ENCODE data around the gene LYRM1. TPM values are rescaled to one million over a fixed set of nuclear protein-coding genes. Genes with fewer than 3 reads are reported as not detected.

The LYRM1 gene
- total and polyA plus RNA-seq, 2 experiments from 2014 or later = 18.7 to 24.8 TPM

DNA sequence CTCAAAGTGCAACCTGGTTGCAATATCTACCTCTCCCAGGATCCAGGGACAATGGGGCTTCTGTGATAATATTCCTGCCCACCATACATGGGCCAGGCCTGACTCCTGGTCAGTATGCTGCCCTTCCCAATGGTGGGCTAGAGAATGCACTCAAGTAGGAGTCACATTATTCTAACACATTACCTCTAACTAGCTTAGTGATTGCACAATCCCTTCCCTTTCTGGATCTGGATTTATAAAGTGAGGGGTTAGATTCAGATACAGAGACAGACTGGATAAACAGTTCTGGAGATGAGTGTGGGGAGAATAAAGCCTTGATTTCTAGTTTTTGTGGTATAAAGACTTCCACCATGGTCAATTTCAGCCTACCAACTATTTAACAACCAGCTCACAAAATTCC lies 33.0 kb downstream of the LYRM1 start (continued):
- TF ChIP-seq, protein P1, sequence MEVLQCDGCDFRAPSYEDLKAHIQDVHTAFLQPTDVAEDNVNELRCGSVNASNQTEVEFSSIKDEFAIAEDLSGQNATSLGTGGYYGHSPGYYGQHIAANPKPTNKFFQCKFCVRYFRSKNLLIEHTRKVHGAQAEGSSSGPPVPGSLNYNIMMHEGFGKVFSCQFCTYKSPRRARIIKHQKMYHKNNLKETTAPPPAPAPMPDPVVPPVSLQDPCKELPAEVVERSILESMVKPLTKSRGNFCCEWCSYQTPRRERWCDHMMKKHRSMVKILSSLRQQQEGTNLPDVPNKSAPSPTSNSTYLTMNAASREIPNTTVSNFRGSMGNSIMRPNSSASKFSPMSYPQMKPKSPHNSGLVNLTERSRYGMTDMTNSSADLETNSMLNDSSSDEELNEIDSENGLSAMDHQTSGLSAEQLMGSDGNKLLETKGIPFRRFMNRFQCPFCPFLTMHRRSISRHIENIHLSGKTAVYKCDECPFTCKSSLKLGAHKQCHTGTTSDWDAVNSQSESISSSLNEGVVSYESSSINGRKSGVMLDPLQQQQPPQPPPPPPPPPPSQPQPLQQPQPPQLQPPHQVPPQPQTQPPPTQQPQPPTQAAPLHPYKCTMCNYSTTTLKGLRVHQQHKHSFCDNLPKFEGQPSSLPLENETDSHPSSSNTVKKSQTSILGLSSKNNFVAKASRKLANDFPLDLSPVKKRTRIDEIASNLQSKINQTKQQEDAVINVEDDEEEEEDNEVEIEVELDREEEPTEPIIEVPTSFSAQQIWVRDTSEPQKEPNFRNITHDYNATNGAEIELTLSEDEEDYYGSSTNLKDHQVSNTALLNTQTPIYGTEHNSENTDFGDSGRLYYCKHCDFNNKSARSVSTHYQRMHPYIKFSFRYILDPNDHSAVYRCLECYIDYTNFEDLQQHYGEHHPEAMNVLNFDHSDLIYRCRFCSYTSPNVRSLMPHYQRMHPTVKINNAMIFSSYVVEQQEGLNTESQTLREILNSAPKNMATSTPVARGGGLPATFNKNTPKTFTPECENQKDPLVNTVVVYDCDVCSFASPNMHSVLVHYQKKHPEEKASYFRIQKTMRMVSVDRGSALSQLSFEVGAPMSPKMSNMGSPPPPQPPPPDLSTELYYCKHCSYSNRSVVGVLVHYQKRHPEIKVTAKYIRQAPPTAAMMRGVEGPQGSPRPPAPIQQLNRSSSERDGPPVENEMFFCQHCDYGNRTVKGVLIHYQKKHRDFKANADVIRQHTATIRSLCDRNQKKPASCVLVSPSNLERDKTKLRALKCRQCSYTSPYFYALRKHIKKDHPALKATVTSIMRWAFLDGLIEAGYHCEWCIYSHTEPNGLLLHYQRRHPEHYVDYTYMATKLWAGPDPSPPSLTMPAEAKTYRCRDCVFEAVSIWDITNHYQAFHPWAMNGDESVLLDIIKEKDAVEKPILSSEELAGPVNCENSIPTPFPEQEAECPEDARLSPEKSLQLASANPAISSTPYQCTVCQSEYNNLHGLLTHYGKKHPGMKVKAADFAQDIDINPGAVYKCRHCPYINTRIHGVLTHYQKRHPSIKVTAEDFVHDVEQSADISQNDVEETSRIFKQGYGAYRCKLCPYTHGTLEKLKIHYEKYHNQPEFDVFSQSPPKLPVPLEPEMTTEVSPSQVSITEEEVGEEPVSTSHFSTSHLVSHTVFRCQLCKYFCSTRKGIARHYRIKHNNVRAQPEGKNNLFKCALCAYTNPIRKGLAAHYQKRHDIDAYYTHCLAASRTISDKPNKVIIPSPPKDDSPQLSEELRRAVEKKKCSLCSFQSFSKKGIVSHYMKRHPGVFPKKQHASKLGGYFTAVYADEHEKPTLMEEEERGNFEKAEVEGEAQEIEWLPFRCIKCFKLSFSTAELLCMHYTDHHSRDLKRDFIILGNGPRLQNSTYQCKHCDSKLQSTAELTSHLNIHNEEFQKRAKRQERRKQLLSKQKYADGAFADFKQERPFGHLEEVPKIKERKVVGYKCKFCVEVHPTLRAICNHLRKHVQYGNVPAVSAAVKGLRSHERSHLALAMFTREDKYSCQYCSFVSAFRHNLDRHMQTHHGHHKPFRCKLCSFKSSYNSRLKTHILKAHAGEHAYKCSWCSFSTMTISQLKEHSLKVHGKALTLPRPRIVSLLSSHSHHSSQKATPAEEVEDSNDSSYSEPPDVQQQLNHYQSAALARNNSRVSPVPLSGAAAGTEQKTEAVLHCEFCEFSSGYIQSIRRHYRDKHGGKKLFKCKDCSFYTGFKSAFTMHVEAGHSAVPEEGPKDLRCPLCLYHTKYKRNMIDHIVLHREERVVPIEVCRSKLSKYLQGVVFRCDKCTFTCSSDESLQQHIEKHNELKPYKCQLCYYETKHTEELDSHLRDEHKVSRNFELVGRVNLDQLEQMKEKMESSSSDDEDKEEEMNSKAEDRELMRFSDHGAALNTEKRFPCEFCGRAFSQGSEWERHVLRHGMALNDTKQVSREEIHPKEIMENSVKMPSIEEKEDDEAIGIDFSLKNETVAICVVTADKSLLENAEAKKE (CRISPR knock-in tag; IDR thresholded peaks at IDR 0.05) = no peak
- TF ChIP-seq CTCF (conservative IDR thresholded peaks at IDR 0.05; ENCODE audit: low read depth in 2 of 2) = no peak
- TF ChIP-seq ZNF331 (CRISPR knock-in tag; IDR thresholded peaks at IDR 0.05; ENCODE audit: low read depth) = no peak
- no peak for TF ChIP-seq ZNF114 (CRISPR knock-in tag; IDR thresholded peaks at IDR 0.05)
- no peak for TF ChIP-seq NANOG (IDR thresholded peaks at IDR 0.05; ENCODE audit: borderline replicate concordance)
- no peak for TF ChIP-seq JUNB (IDR thresholded peaks at IDR 0.05; ENCODE audit: unreplicated experiment)
- TF ChIP-seq EZH2phosphoT487 (IDR thresholded peaks at IDR 0.05; ENCODE audit: unreplicated experiment) = no peak

GRCh38 chr16:20937736-20938135 lies 37.2 kb downstream of the LYRM1 start:
- Mint-ChIP-seq H3K27ac (no peak overlapping the region), H3K9me3 (no peaks in the 10 kb centered on the region), H3K27me3 (ENCODE audit: insufficient read depth, low read depth, poor library complexity) (peaks cover 2% of the 10 kb centered on the region), H3K4me3 (no peak overlapping the region), H3K36me3 (ENCODE audit: low read depth) (no peaks in the 10 kb centered on the region), H3K4me1 (no peaks in the 10 kb centered on the region)
- H3K4me3 ChIP-seq = no peak overlapping the region
- TF ChIP-seq, protein P2, sequence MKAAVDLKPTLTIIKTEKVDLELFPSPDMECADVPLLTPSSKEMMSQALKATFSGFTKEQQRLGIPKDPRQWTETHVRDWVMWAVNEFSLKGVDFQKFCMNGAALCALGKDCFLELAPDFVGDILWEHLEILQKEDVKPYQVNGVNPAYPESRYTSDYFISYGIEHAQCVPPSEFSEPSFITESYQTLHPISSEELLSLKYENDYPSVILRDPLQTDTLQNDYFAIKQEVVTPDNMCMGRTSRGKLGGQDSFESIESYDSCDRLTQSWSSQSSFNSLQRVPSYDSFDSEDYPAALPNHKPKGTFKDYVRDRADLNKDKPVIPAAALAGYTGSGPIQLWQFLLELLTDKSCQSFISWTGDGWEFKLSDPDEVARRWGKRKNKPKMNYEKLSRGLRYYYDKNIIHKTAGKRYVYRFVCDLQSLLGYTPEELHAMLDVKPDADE (IDR thresholded peaks at IDR 0.05) = no peak
- no peak for TF ChIP-seq ZNF331 (CRISPR knock-in tag; IDR thresholded peaks at IDR 0.05; ENCODE audit: low read depth)
- no peak for TF ChIP-seq POLR2AphosphoS5 (IDR thresholded peaks at IDR 0.05; ENCODE audit: low read depth)
- no peak for TF ChIP-seq ZNF114 (CRISPR knock-in tag; IDR thresholded peaks at IDR 0.05)
- TF ChIP-seq JUNB (IDR thresholded peaks at IDR 0.05; ENCODE audit: unreplicated experiment) = no peak
- no peak for TF ChIP-seq EZH2 (IDR thresholded peaks at IDR 0.05; ENCODE audit: low read depth, unreplicated experiment)
- TF ChIP-seq EZH2phosphoT487 (IDR thresholded peaks at IDR 0.05; ENCODE audit: unreplicated experiment) = no peak
- TF ChIP-seq CTCF (conservative IDR thresholded peaks at IDR 0.05; ENCODE audit: low read depth in 2 of 2) = no peak
- no peak overlapping the region for H2AFZ ChIP-seq
- no peaks in the 10 kb centered on the region for H3K4me1 ChIP-seq (ENCODE audit: insufficient read depth)
- H4K20me1 ChIP-seq (replicated peaks; ENCODE audit: insufficient read depth) = no peaks in the 10 kb centered on the region
- H3K4me2 ChIP-seq = no peak overlapping the region
- DNase-seq (ENCODE audit: low spot score) (no peak), ATAC-seq (no peak)
- no peaks in the 10 kb centered on the region for H3F3A ChIP-seq (replicated peaks; ENCODE audit: low read depth)
- H3K9me2 ChIP-seq (ENCODE audit: insufficient read depth) = no peaks in the 10 kb centered on the region; the same call in 1 of the 2 replicates
- no peaks in the 10 kb centered on the region for H3K36me3 ChIP-seq (ENCODE audit: insufficient read depth)
- no peak overlapping the region for H3K27ac ChIP-seq (ENCODE audit: low read depth)
- H3K79me2 ChIP-seq (replicated peaks; ENCODE audit: insufficient read depth) = no peaks in the 10 kb centered on the region
- no peaks in the 10 kb centered on the region for H3K27me3 ChIP-seq (ENCODE audit: insufficient read depth)
